Adrenal gland (tissue), 12 donors: ENCODE results near the gene EDEM2. TPM values are rescaled to one million over a fixed set of nuclear protein-coding genes. Genes with fewer than 3 reads are reported as not detected.
A peak's percentile ranks its signal among the peaks of the same experiment; 100 is the strongest.

ENCODE experiments used
- DNase-seq, 7 donors: peaks; one replicate each; pipeline ENCODE4 v3.0.0-alpha.2; 2019 to 2020
- H3K27ac ChIP-seq, 5 donors: fragments of 200-600 bp; sonication (generic) in 4 of 5; 1 replicate in 3 of 5; 2 replicates in 2 of 5; pipeline versions ENCODE4 v1.5.1 to v1.8.0; 2016 to 2020; ENCODE audit warnings: mild to moderate bottlenecking in 1 of 5
- H3K27me3 ChIP-seq: fragments of 200-600 bp; 2 replicates; pipeline ENCODE4 v1.8.0; 2021
- H3K36me3 ChIP-seq, 2 donors: fragments of 200-600 bp; replicated peaks in 1 of 2; 1 replicate in 1 of 2; 2 replicates in 1 of 2; pipeline versions ENCODE4 v1.5.1 to v1.8.0; 2018 to 2022
- H3K4me1 ChIP-seq, 2 donors: fragments of 200-600 bp; replicated peaks in 1 of 2; 1 replicate in 1 of 2; 2 replicates in 1 of 2; pipeline versions ENCODE4 v1.5.1 to v1.8.0; 2018 to 2021
- H3K4me3 ChIP-seq, 4 donors: fragments of 200-600 bp; sonication (generic) in 3 of 4; one replicate each; pipeline ENCODE4 v1.5.1; 2016 to 2018
- H3K9me3 ChIP-seq, 3 donors: fragments of 200-600 bp; sonication (generic) in 1 of 3; replicated peaks in 1 of 3; 1 replicate in 2 of 3; 2 replicates in 1 of 3; pipeline versions ENCODE4 v1.5.1 to v1.8.0; 2016 to 2021
- CTCF ChIP-seq, 6 experiments: fragments of 450-650 bp in 4 of 6; fragments of 200-600 bp in 2 of 6; sonication (generic) in 1 of 6; IDR thresholded peaks; 1 replicate in 5 of 6; 2 replicates in 1 of 6; pipeline versions ENCODE4 v1.5.1 to v1.8.0; 2016 to 2021; ENCODE audit warnings: antibody characterized with exemption in 6 of 6, mild to moderate bottlenecking in 2 of 6, moderate library complexity in 1 of 6
- POLR2A ChIP-seq, 2 donors: fragments of 450-650 bp; IDR thresholded peaks; one replicate each; pipeline ENCODE4 v1.6.1; 2017; ENCODE audit warnings: antibody characterized with exemption in 2 of 2, mild to moderate bottlenecking in 2 of 2, moderate library complexity in 1 of 2
- WGBS, 4 donors: extraction: QIAGEN DNeasy Blood & Tissue Kit in 2 of 4; methylation state at CpG; one replicate each; pipeline versions ENCODE4 v1.1.5 to v1.1.7; 2013 to 2017; 5-methylcytosine and 5-hydroxymethylcytosine counted together
- intact Hi-C, 2 donors: fragments of 100-400 bp; cut with DNase I; formaldehyde crosslinking; loops; one replicate each; pipeline versions ENCODE4 v1.14.1 to v1.15.0; 2022 to 2023
- polyA plus RNA-seq, 3 donors: library from polyadenylated mRNA; stranded (reverse); fragments of 200-250 nt in 2 of 3; fragments of 350-450 nt in 1 of 3; fragmentation: Illumina TruSeq in 1 of 3; extraction: RNeasy Lipid Tissue Mini Kit (QIAGEN cat#74804) in 1 of 3; gene quantifications; one replicate each; pipeline ENCODE4 v1.2.3, GENCODE V29; 2013 to 2014
- total RNA-seq, 9 donors: library from RNA; depleted of rRNA in 4 of 9; stranded (reverse); fragments of >200 nt in 4 of 9; fragments of 120-200 nt in 1 of 9; fragmentation: NEBNext Ultra II Directional in 1 of 9; extraction: Animal tissue kit (Norgen Biotek cat#: 25700) in 1 of 9; gene quantifications; one replicate each; pipeline versions ENCODE4 v1.1.0 to v1.2.4, GENCODE V29; 2013 to 2023
- donor health status: healthy with polysubstance abuse.
- donor health status: Bipolar disorder and iron deficiency.
- donor health status: DM: yes; HTN: yes; CAD: no.
- donor health status: DM: no; HTN: no; CAD: no.
- donor health status: DM: no; HTN: no; CAD: no.
- donor health status: DM: yes; HTN: yes; CAD: no.

EDEM2 gene
- total and polyA plus RNA-seq, 12 donors: 16.2 to 62.5 (median 37.5) TPM

GRCh38 chr20:35092524-35093266 lies 54.4 kb downstream of the EDEM2 start, which contains the start of gene TRPC4AP:
Gene TRPC4AP, minus strand, starts transcription at chr20:35092807. Its CDS starts 26 bp downstream, at chr20:35092781.
- 0 to 1% (median 0%) methylated on average over 1 to 69 of the region's 69 CpGs for WGBS, 4 donors
- Histone ChIP-seq H3K4me3 (peak within 1 kb of the TSS; percentile 28 to 97 (median 86)), H3K9me3 (no peaks in the 10 kb centered on the region), H3K27me3 (no peaks in the 10 kb centered on the region), H3K4me1 (peaks cover 26 to 46% of the 10 kb centered on the region in 2 donors), H3K36me3 (peaks cover 0 to 5% of the 10 kb centered on the region in 2 donors), H3K27ac (peak within 1 kb of the TSS; percentile 74 to 95 (median 93))
- intact Hi-C loops: loop anchor here in 1 of 2 donors (5.0 kb wide), 1 partner anchor 220 kb away; the partner anchor contains the start of gene GGT7
- TF ChIP-seq CTCF (IDR thresholded peaks at IDR 0.05): peak; percentile 82 to 99 (median 92)
- peak; percentile 66 to 80 for TF ChIP-seq POLR2A (IDR thresholded peaks at IDR 0.05)
- peak; percentile 85 to 94 (median 89) for DNase-seq

GRCh38 chr20:35091816-35092523 lies 55.2 kb downstream of the EDEM2 start:
- WGBS, 4 donors: 0 to 1% (median 0%) methylated on average over 17 to 28 of the region's 28 CpGs

DNA sequence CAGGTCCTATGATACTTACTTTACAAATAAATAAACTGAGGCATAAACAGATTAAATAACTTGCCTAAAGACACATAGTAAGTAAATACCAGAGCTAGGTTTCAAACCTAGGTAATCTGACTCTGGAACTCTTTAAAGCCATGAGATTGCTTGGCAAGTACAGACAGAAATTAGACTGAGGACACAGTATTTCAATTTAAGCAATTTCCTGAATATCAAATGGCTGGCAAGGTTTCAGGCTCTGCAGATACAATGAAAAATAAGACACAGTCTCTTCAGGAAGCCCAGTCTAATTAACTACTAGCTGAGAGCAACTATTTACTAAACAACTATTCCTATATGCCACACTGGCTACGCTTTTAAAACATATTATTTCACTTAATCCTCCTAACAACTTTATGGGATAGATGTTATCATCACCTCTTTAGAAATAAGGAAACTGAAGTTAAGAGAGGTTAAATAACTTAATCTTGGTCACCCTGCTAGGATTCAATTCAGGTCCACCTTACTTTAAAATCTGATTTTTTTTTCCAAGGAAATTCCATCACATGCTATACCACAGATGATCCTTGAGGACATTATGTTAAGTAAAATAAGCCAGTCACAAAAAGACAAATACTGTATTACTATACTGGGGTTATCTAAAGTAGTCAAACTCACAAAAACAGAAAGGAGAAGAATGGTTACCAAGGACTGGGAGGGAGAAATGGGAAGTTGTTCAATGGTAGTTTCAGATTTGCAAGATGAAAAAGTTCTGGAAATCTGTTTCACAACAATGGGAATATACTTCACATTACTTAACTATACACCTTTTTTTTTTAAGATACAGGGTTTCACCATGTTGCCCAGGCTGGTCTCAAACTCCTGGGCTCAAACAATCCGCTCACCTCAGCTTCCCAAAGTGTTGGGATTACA lies 58.6 kb downstream of the EDEM2 start:
- DNase-seq: no peak
- peaks cover 29 to 43% of the 10 kb centered on the region in 2 donors for H3K4me1 ChIP-seq
- H3K4me3 ChIP-seq: no peak overlapping the region
- H3K9me3 ChIP-seq: no peaks in the 10 kb centered on the region
- TF ChIP-seq CTCF (IDR thresholded peaks at IDR 0.05) (no peak), POLR2A (IDR thresholded peaks at IDR 0.05) (no peak)
- intact Hi-C loops: loop anchor here in 1 of 2 donors (10.0 kb wide), 1 partner anchor 64 kb away; no protein-coding TSS in a partner anchor
- WGBS, 4 donors: 83 to 90% (median 87%) methylated on average over 2 of the region's 2 CpGs
- no peaks in the 10 kb centered on the region for H3K27me3 ChIP-seq
- peaks cover 0 to 5% of the 10 kb centered on the region in 2 donors for H3K36me3 ChIP-seq
- H3K27ac ChIP-seq: peak overlapping the region in 1 of 5 donors; percentile 6

More at GRCh38 chr20:35091816-35092523, 55.2 kb downstream of the EDEM2 start:
- Histone ChIP-seq H3K9me3 (no peaks in the 10 kb centered on the region), H3K36me3 (peaks cover 0 to 5% of the 10 kb centered on the region in 2 donors), H3K4me1 (peaks cover 29 to 51% of the 10 kb centered on the region in 2 donors), H3K4me3 (peak overlapping the region; percentile 28 to 97 (median 86)), H3K27me3 (no peaks in the 10 kb centered on the region), H3K27ac (peak overlapping the region; percentile 74 to 95 (median 93))
- intact Hi-C loops: loop anchor here in 1 of 2 donors (5.0 kb wide), 1 partner anchor 220 kb away; the partner anchor contains the start of gene GGT7
- TF ChIP-seq POLR2A (IDR thresholded peaks at IDR 0.05) (no peak), CTCF (IDR thresholded peaks at IDR 0.05) (no peak)
- DNase-seq: peak in 4 of 7 donors; percentile 32 to 78 (median 50)
